HAP-1 (cell line): ENCODE data around the gene DRD1.
"Not testable (repeated sequence)": the region's sequence is repeated elsewhere in the genome, so short reads cannot be mapped to it uniquely, and the experiment has no call there.

ENCODE experiments used
- DNase-seq, 2 experiments: peaks; one replicate each; pipeline ENCODE4 v3.0.0-alpha.2; 2016 to 2020; ENCODE audit warnings: low spot score in 2 of 2
- H3K27me3 ChIP-seq: fragments of 250-450 bp; sonication (Bioruptor Pico); 2 replicates; pipeline ENCODE4 v1.5.1; 2020; ENCODE audit warnings: low read depth, mild to moderate bottlenecking, moderate library complexity
- H3K36me3 ChIP-seq: fragments of 250-450 bp; sonication (Bioruptor Pico); replicated peaks from 2 replicates; pipeline ENCODE4 v1.5.1; 2020; ENCODE audit warnings: mild to moderate bottlenecking
- H3K4me1 ChIP-seq: fragments of 250-450 bp; sonication (Bioruptor Pico); 2 replicates; pipeline ENCODE4 v1.5.1; 2020; ENCODE audit warnings: mild to moderate bottlenecking
- H3K4me3 ChIP-seq: fragments of 250-450 bp; sonication (Bioruptor Pico); 2 replicates; pipeline ENCODE4 v1.5.1; 2020; ENCODE audit warnings: mild to moderate bottlenecking, moderate library complexity
- H3K9me3 ChIP-seq: fragments of 250-450 bp; sonication (Bioruptor Pico); 2 replicates; pipeline ENCODE4 v1.5.1; 2020; ENCODE audit warnings: mild to moderate bottlenecking, moderate library complexity
- in situ Hi-C: fragments of 300-500 bp; cut with MboI; formaldehyde crosslinking; loops from 3 replicates; pipeline ENCODE4 v1.14.3; 2020; ENCODE audit warnings: low sequenced_read_pairs, inconsistent platforms, mixed read lengths

DRD1 gene

GRCh38 chr5:175463641-175464040 is 19.7 kb upstream of the DRD1 start:
- Histone ChIP-seq H3K4me1 (no peaks in the 10 kb centered on the region), H3K9me3 (no peaks in the 10 kb centered on the region), H3K4me3 (no peak overlapping the region), H3K27me3 (peaks cover 16% of the 10 kb centered on the region), H3K36me3 (no peaks in the 10 kb centered on the region)
- in situ Hi-C loops = no loop called here
- no peak for DNase-seq

- DNase-seq = no peak
- no peaks in the 10 kb centered on the region for H3K9me3 ChIP-seq
- H3K36me3 ChIP-seq = no peaks in the 10 kb centered on the region
- in situ Hi-C loops = no loop called here
- H3K4me3 ChIP-seq = no peak overlapping the region
- peaks cover 9% of the 10 kb centered on the region; the same call in 1 of the 2 replicates for H3K27me3 ChIP-seq
- H3K4me1 ChIP-seq = no peaks in the 10 kb centered on the region
These were observed 17.4 kb upstream of the DRD1 start for GRCh38 chr5:175461370-175461769.

GRCh38 chr5:175460552-175460951 is 16.6 kb upstream of the DRD1 start:
- no peak overlapping the region for H3K4me3 ChIP-seq
- no peaks in the 10 kb centered on the region for H3K9me3 ChIP-seq
- H3K36me3 ChIP-seq = no peaks in the 10 kb centered on the region
- no peaks in the 10 kb centered on the region for H3K4me1 ChIP-seq
- DNase-seq = no peak
- in situ Hi-C loops = no loop called here
- H3K27me3 ChIP-seq = peaks cover 9% of the 10 kb centered on the region; the same call in 1 of the 2 replicates

- H3K27me3 ChIP-seq = peaks cover 9% of the 10 kb centered on the region; the same call in 1 of the 2 replicates
- DNase-seq = peak in 1 of 2 experiments; percentile 27
- H3K4me3 ChIP-seq = no peak overlapping the region
- H3K4me1 ChIP-seq = no peaks in the 10 kb centered on the region
- in situ Hi-C loops = no loop called here
- H3K36me3 ChIP-seq = no peaks in the 10 kb centered on the region
- no peaks in the 10 kb centered on the region for H3K9me3 ChIP-seq
These were observed 16.1 kb upstream of the DRD1 start for GRCh38 chr5:175460126-175460525.

GRCh38 chr5:175457466-175457865 is 13.5 kb upstream of the DRD1 start:
- Histone ChIP-seq H3K36me3 (no peaks in the 10 kb centered on the region), H3K27me3 (peaks cover 13% of the 10 kb centered on the region; the same call in 1 of the 2 replicates), H3K4me3 (no peak overlapping the region), H3K4me1 (no peaks in the 10 kb centered on the region), H3K9me3 (no peaks in the 10 kb centered on the region)
- in situ Hi-C loops = no loop called here
- no peak for DNase-seq

GRCh38 chr5:175456105-175456742 is 12.2 kb upstream of the DRD1 start:
- Histone ChIP-seq H3K9me3 (no peaks in the 10 kb centered on the region), H3K4me1 (no peaks in the 10 kb centered on the region), H3K36me3 (no peaks in the 10 kb centered on the region), H3K4me3 (no peak overlapping the region), H3K27me3 (peaks cover 23% of the 10 kb centered on the region)
- in situ Hi-C loops = no loop called here
- DNase-seq = no peak

- DNase-seq, in situ Hi-C loops, H3K36me3 ChIP-seq, H3K4me3 ChIP-seq, H3K9me3 ChIP-seq, H3K4me1 ChIP-seq: not testable (repeated sequence)
- peaks cover 31% of the 10 kb centered on the region for H3K27me3 ChIP-seq
These were observed 10.4 kb upstream of the DRD1 start for GRCh38 chr5:175454338-175454737.

GRCh38 chr5:175452166-175452565 is 8.2 kb upstream of the DRD1 start:
- H3K4me1 ChIP-seq = no peaks in the 10 kb centered on the region
- H3K4me3 ChIP-seq = no peak overlapping the region
- peaks cover 33% of the 10 kb centered on the region for H3K27me3 ChIP-seq
- no peaks in the 10 kb centered on the region for H3K36me3 ChIP-seq
- no peak for DNase-seq
- no peaks in the 10 kb centered on the region for H3K9me3 ChIP-seq
- in situ Hi-C loops = no loop called here

- peaks cover 62% of the 10 kb centered on the region for H3K27me3 ChIP-seq
- peak in 1 of 2 experiments; percentile 21 for DNase-seq
- H3K4me1 ChIP-seq = no peaks in the 10 kb centered on the region
- H3K9me3 ChIP-seq = no peaks in the 10 kb centered on the region
- no peak overlapping the region for H3K4me3 ChIP-seq
- no peaks in the 10 kb centered on the region for H3K36me3 ChIP-seq
- in situ Hi-C loops = loop anchor here (10.0 kb wide), 1 partner anchor 493 kb away; no protein-coding TSS in a partner anchor
These were observed 4.3 kb upstream of the DRD1 start for GRCh38 chr5:175448276-175448675.

- Histone ChIP-seq H3K4me1 (no peaks in the 10 kb centered on the region), H3K9me3 (no peaks in the 10 kb centered on the region), H3K4me3 (no peak overlapping the region), H3K27me3 (peaks cover 66% of the 10 kb centered on the region), H3K36me3 (no peaks in the 10 kb centered on the region)
- in situ Hi-C loops = loop anchor here (10.0 kb wide), 1 partner anchor 493 kb away; no protein-coding TSS in a partner anchor
- no peak for DNase-seq
These were observed 3.6 kb upstream of the DRD1 start for GRCh38 chr5:175447571-175447970.

- in situ Hi-C loops = loop anchor here (10.0 kb wide), 1 partner anchor 492 kb away; no protein-coding TSS in a partner anchor
- not testable (repeated sequence) for H3K9me3 ChIP-seq, DNase-seq, H3K4me3 ChIP-seq, H3K36me3 ChIP-seq, H3K4me1 ChIP-seq
- peaks cover 61% of the 10 kb centered on the region for H3K27me3 ChIP-seq
These were observed 2.4 kb upstream of the DRD1 start for GRCh38 chr5:175446378-175446777.

- no peak overlapping the region for H3K4me3 ChIP-seq
- H3K36me3 ChIP-seq = no peaks in the 10 kb centered on the region
- H3K9me3 ChIP-seq = no peaks in the 10 kb centered on the region
- no peak for DNase-seq
- in situ Hi-C loops = loop anchor here (10.0 kb wide), 1 partner anchor 490 kb away; no protein-coding TSS in a partner anchor
- peaks cover 59% of the 10 kb centered on the region for H3K27me3 ChIP-seq
- H3K4me1 ChIP-seq = no peaks in the 10 kb centered on the region
These were observed 999 bp upstream of the DRD1 start for GRCh38 chr5:175444905-175445456.

GRCh38 chr5:175443514-175444059 is 395 bp downstream of the DRD1 start:
- Histone ChIP-seq H3K4me1 (no peaks in the 10 kb centered on the region), H3K9me3 (no peaks in the 10 kb centered on the region), H3K36me3 (no peaks in the 10 kb centered on the region), H3K4me3 (no peak overlapping the region), H3K27me3 (peaks cover 66% of the 10 kb centered on the region)
- DNase-seq = no peak
- in situ Hi-C loops = loop anchor here (10.0 kb wide), 1 partner anchor 489 kb away; no protein-coding TSS in a partner anchor

- DNase-seq = no peak
- no peaks in the 10 kb centered on the region for H3K9me3 ChIP-seq
- in situ Hi-C loops = no loop called here
- H3K27me3 ChIP-seq = peaks cover 52% of the 10 kb centered on the region
- H3K4me3 ChIP-seq = no peak overlapping the region
- no peaks in the 10 kb centered on the region for H3K4me1 ChIP-seq
- H3K36me3 ChIP-seq = no peaks in the 10 kb centered on the region
These were observed 5.6 kb downstream of the DRD1 start for GRCh38 chr5:175438234-175438857.
